Stimulated activated CD4-positive, alpha-beta T cell treated with anti-CD3 and anti-CD28 coated beads, Interleukin-4, amount 100 ng/mL, for 4 hours (primary cell): ENCODE results near the gene OLIG2.

Experiments
- DNase-seq, 2 experiments: peaks; one replicate each; pipeline ENCODE4 v3.0.0-alpha.2; 2020

OLIG2 gene

GRCh38 chr21:33020558-33021100, 5.1 kb upstream of the OLIG2 start:
- no peak for DNase-seq

GRCh38 chr21:33021150-33021549, 4.6 kb upstream of the OLIG2 start:
- DNase-seq: no peak

- no peak for DNase-seq
These were observed 4.1 kb upstream of the OLIG2 start for GRCh38 chr21:33021667-33022066.

- no peak for DNase-seq
These were observed 3.3 kb upstream of the OLIG2 start for GRCh38 chr21:33022489-33022827.

GRCh38 chr21:33022828-33023573, 2.7 kb upstream of the OLIG2 start:
- DNase-seq: no peak

GRCh38 chr21:33023574-33024200, 2.0 kb upstream of the OLIG2 start:
- no peak for DNase-seq

- no peak for DNase-seq
These were observed 1.3 kb upstream of the OLIG2 start for GRCh38 chr21:33024201-33025103.

GRCh38 chr21:33025106-33025488, 638 bp upstream of the OLIG2 start:
- no peak for DNase-seq

GRCh38 chr21:33026443-33026858, 716 bp downstream of the OLIG2 start:
- DNase-seq: no peak

GRCh38 chr21:33026878-33027400, 1.2 kb downstream of the OLIG2 start:
- no peak for DNase-seq

- DNase-seq: no peak
These were observed 1.9 kb downstream of the OLIG2 start for GRCh38 chr21:33027401-33028286.

GRCh38 chr21:33028287-33028670, 2.5 kb downstream of the OLIG2 start:
- no peak for DNase-seq

- peak; percentile 28 to 34 for DNase-seq
These were observed 3.1 kb downstream of the OLIG2 start for GRCh38 chr21:33028773-33029384.

- DNase-seq: no peak
These were observed 3.7 kb downstream of the OLIG2 start for GRCh38 chr21:33029385-33029921.

- DNase-seq: no peak
These were observed 4.3 kb downstream of the OLIG2 start for GRCh38 chr21:33029975-33030461.

GRCh38 chr21:33030633-33031032, 4.9 kb downstream of the OLIG2 start:
- DNase-seq: no peak

- no peak for DNase-seq
These were observed 5.6 kb downstream of the OLIG2 start for GRCh38 chr21:33031152-33031911.

- no peak for DNase-seq
These were observed 6.8 kb downstream of the OLIG2 start for GRCh38 chr21:33032434-33033047.

- no peak for DNase-seq
These were observed 7.6 kb downstream of the OLIG2 start for GRCh38 chr21:33033094-33033951.
